Esophagus muscularis mucosa (tissue), 4 donors: ENCODE results near the gene NCOA6. TPM values are rescaled to one million over a fixed set of nuclear protein-coding genes. Genes with fewer than 3 reads are reported as not detected.
A peak's percentile ranks its signal among the peaks of the same experiment; 100 is the strongest.

Experiments
- DNase-seq: peaks from one replicate; pipeline ENCODE4 v3.0.0-alpha.2; 2017; ENCODE audit errors: extremely low spot score
- H3K27ac ChIP-seq, 4 donors: fragments of 200-600 bp; sonication (generic); replicated peaks in 1 of 4; 1 replicate in 3 of 4; 2 replicates in 1 of 4; pipeline ENCODE4 v1.5.1; 2016 to 2019; ENCODE audit warnings: mild to moderate bottlenecking in 1 of 4
- H3K27me3 ChIP-seq, 4 donors: fragments of 200-600 bp; sonication (generic); one replicate each; pipeline versions ENCODE4 v1.5.1 to v1.6.0; 2016 to 2019
- H3K36me3 ChIP-seq, 4 donors: fragments of 200-600 bp; sonication (generic); one replicate each; pipeline ENCODE4 v1.5.1; 2016 to 2019
- H3K4me1 ChIP-seq, 4 donors: fragments of 200-600 bp; sonication (generic); one replicate each; pipeline ENCODE4 v1.5.1; 2016 to 2019
- H3K4me3 ChIP-seq, 4 donors: fragments of 200-600 bp; sonication (generic); 1 replicate in 2 of 4; 2 replicates in 2 of 4; pipeline ENCODE4 v1.5.1; 2016 to 2019; ENCODE audit warnings: mild to moderate bottlenecking in 4 of 4, moderate library complexity in 1 of 4
- H3K9me3 ChIP-seq, 4 donors: fragments of 200-600 bp; sonication (generic); 1 replicate in 3 of 4; 2 replicates in 1 of 4; pipeline ENCODE4 v1.5.1; 2016 to 2019
- EP300 ChIP-seq: sonication (generic); formaldehyde crosslinking; IDR thresholded peaks from one replicate; pipeline ENCODE4 v1.6.1; 2017; ENCODE audit warnings: antibody characterized with exemption
- POLR2A ChIP-seq: fragments of 450-650 bp; IDR thresholded peaks from one replicate; pipeline ENCODE4 v1.6.1; 2017; ENCODE audit warnings: antibody characterized with exemption, moderate library complexity, mild to moderate bottlenecking, low read depth
- POLR2AphosphoS5 ChIP-seq, 2 donors: sonication (generic); formaldehyde crosslinking; IDR thresholded peaks; one replicate each; pipeline ENCODE4 v1.6.1; 2017; ENCODE audit warnings: antibody characterized with exemption in 2 of 2
- WGBS: methylation state at CpG from one replicate; pipeline ENCODE4 v1.1.5; 2018; 5-methylcytosine and 5-hydroxymethylcytosine counted together
- intact Hi-C: fragments of 100-400 bp; cut with DNase I; formaldehyde crosslinking; loops from one replicate; pipeline ENCODE4 v1.15.1; 2023
- total RNA-seq, 4 donors: library from RNA; depleted of rRNA; stranded (reverse); fragments of >200 nt; gene quantifications; one replicate each; pipeline versions ENCODE4 v1.1.0 to v1.2.1, GENCODE V29; 2016
- TF ChIP-seq, protein P1 (sequence below), 3 experiments: fragments of 200-600 bp in 2 of 3; fragments of 450-650 bp in 1 of 3; sonication (generic) in 2 of 3; IDR thresholded peaks; one replicate each; pipeline ENCODE4 v1.5.1; 2017 to 2019; ENCODE audit warnings: antibody characterized with exemption in 3 of 3, mild to moderate bottlenecking in 2 of 3, moderate library complexity in 1 of 3

NCOA6 gene
- total RNA-seq, 4 donors from 2014 or later: 14.9 to 30.2 (median 23.3) TPM

DNA sequence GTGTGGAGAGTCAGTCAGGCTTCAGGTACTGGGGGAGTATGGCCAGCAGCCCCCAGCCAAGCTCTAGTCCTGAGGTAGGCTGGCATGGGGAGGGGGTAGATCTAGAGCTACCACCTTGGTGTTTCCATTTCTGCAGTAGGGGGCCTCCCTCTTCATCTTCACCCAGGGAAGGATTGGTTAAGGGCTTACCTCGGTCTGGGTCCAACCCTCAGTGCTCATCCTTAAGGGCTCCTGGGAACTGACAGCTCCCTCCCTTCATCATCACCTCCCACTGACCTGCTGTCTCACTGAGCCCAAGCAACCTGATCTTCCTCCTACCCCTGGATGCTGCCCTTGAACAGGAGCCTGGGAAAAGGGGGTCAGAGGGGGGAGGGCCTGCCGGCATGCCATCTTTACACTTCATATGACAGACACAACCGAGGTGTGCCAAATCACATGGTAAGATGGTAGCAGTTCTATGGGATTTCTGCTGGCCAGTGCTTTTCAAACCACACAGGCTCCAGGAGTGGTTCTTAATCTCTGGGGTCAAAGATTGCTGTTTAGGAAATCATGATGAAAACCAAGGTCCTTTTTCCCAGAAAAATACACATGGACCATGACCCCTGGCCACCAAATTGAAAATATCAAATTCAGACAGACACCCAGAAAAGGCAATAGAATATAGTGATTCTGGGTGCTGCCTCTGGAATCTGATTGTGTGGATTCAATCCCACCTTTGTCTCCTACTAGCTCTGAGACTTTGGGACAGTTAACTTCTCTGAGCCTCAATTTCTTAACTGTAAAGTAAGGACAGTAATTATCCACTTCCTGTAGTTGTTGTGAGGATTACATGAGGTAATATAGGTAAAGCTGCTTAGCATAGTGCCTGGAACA is 118.3 kb downstream of the NCOA6 start:
- no peak for DNase-seq
- H3K36me3 ChIP-seq: peaks cover 0 to 16% (median 7%) of the 10 kb centered on the region in 4 donors
- intact Hi-C loops: loop anchor here (5.0 to 10.0 kb wide), 3 partner anchors 130 to 402 kb away; partner anchors contain the start of gene AHCY
- H3K4me3 ChIP-seq: no peak overlapping the region
- no peaks in the 10 kb centered on the region for H3K27me3 ChIP-seq
- no peaks in the 10 kb centered on the region for H3K9me3 ChIP-seq
- peaks cover 43 to 73% (median 64%) of the 10 kb centered on the region in 4 donors for H3K4me1 ChIP-seq
- 59% methylated on average over 2 of the region's 3 CpGs for WGBS
- TF ChIP-seq, protein P1, sequence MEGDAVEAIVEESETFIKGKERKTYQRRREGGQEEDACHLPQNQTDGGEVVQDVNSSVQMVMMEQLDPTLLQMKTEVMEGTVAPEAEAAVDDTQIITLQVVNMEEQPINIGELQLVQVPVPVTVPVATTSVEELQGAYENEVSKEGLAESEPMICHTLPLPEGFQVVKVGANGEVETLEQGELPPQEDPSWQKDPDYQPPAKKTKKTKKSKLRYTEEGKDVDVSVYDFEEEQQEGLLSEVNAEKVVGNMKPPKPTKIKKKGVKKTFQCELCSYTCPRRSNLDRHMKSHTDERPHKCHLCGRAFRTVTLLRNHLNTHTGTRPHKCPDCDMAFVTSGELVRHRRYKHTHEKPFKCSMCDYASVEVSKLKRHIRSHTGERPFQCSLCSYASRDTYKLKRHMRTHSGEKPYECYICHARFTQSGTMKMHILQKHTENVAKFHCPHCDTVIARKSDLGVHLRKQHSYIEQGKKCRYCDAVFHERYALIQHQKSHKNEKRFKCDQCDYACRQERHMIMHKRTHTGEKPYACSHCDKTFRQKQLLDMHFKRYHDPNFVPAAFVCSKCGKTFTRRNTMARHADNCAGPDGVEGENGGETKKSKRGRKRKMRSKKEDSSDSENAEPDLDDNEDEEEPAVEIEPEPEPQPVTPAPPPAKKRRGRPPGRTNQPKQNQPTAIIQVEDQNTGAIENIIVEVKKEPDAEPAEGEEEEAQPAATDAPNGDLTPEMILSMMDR (IDR thresholded peaks at IDR 0.05): no peak
- no peak for TF ChIP-seq POLR2A
- TF ChIP-seq POLR2AphosphoS5 (IDR thresholded peaks at IDR 0.05): no peak
- peak overlapping the region; percentile 94 to 100 (median 99) for H3K27ac ChIP-seq

DNA sequence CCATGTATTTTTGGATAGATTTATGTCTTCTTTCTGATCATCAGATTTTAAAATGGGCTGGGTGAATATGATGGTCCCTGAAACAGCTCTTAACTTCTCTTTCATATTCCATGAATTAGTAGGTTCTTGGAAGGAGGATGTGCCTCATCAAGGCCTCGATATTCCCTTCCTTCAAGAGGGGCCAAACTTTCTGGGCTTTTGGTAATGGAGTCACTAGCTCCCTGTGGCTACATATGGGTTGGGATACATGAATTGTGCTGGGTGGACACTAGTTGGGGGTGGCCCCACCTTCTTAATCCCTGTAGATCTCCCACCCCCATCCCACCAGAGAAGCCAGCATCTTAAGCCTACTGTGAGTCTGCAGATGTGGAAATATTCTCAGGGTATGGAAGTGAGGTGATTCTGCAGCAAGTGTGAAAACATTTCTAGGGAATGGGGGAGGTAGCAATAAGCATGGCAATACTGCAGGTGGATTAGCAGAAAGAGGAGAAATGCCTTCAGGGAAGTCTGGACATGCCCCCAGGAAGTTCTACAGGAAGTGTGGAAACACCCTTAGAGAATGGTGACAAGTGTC is 119.1 kb downstream of the NCOA6 start:
- Histone ChIP-seq H3K4me1 (peaks cover 43 to 72% (median 63%) of the 10 kb centered on the region in 4 donors), H3K36me3 (peaks cover 0 to 9% (median 7%) of the 10 kb centered on the region in 4 donors), H3K27me3 (no peaks in the 10 kb centered on the region), H3K4me3 (no peak overlapping the region), H3K9me3 (no peaks in the 10 kb centered on the region), H3K27ac (peak overlapping the region; percentile 98 to 100 (median 100))
- TF ChIP-seq POLR2A: no peak
- no peak for TF ChIP-seq EP300
- TF ChIP-seq, protein P1 (IDR thresholded peaks at IDR 0.05): no peak
- TF ChIP-seq POLR2AphosphoS5 (IDR thresholded peaks at IDR 0.05): no peak
- no peak for DNase-seq
- intact Hi-C loops: loop anchor here (5.0 to 10.0 kb wide), 3 partner anchors 129 to 402 kb away; partner anchors contain the start of gene AHCY
- 100% methylated on average over 1 of the region's 1 CpG for WGBS

DNA sequence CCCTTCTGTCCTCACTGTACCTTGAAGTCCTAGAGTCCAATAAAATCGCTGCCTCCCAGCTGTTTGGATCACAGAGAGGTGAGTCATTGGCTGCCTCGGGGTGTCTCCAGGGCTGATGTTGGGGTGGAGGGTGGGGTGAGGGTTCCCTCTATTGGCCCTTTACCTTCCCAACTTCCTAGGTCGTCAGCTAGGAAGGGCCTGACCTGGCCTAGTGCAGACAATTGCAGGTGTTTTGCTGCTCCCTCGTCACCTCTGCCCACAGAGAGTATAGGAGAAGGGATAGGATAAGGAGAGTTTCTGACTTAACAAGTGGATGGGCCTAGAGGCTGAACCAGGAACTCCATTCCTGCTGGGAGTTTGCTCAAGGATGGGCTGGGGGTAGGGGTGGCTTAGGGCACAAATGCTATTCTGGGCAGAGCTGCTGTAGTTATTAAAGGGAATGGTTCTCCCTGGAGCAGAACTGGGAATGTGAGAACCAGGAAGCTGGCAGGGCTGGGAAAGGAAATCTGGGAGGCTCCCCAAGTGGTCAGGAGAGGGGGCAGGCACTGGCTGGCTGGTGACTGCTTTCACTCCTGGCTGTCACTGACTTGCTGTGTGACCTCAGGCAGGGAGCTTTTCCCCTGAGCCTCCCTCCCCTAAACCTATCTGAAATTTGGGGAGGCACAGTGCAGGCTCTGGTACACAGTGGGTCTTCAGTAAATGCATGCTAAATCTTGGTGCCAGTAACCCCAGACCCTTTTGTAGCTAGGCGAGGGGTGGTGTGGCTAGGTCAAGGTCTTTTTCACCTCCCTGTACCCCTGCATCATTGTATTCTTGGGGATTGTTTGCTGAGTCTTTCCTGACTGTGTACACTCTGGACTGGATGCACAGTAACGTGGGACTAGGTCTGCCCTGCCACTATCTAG is 119.8 kb downstream of the NCOA6 start:
- 56% methylated on average over 4 of the region's 6 CpGs for WGBS
- no peak for TF ChIP-seq POLR2AphosphoS5 (IDR thresholded peaks at IDR 0.05)
- TF ChIP-seq, protein P1 (IDR thresholded peaks at IDR 0.05): peak in 1 of 3 experiments; percentile 27
- no peak for TF ChIP-seq EP300
- TF ChIP-seq POLR2A: no peak
- H3K9me3 ChIP-seq: no peaks in the 10 kb centered on the region
- no peak for DNase-seq
- peak overlapping the region; percentile 69 to 97 (median 90) for H3K4me3 ChIP-seq
- H3K27ac ChIP-seq: peak overlapping the region; percentile 98 to 100 (median 100)
- peaks cover 43 to 65% (median 56%) of the 10 kb centered on the region in 4 donors for H3K4me1 ChIP-seq
- no peaks in the 10 kb centered on the region for H3K27me3 ChIP-seq
- peaks cover 0 to 6% (median under 1%) of the 10 kb centered on the region in 4 donors for H3K36me3 ChIP-seq
- intact Hi-C loops: loop anchor here (5.0 to 10.0 kb wide), 3 partner anchors 128 to 401 kb away; partner anchors contain the start of gene AHCY

DNA sequence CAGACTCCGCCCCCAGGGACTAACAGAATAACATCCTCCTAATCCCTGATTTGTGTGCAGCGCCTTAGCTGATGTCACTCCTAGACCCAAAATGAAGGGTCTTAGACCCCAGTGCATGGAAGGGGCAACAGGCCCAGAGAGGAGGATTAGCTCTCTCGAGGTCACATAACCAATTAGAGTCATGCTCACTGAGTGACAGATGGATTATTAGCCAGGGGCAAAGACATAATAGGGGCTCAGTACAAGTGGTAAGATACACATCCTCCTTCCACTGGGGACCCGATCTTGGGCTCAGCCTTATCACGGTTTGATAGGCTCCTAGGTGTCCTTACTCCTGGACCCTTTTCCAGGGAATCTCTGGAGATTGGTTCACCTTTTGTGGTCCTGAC is 120.4 kb downstream of the NCOA6 start:
- H3K9me3 ChIP-seq: no peaks in the 10 kb centered on the region
- no peak for TF ChIP-seq EP300
- no peak for TF ChIP-seq POLR2A
- no peak for TF ChIP-seq POLR2AphosphoS5 (IDR thresholded peaks at IDR 0.05)
- TF ChIP-seq, protein P1 (IDR thresholded peaks at IDR 0.05): no peak
- no peak for DNase-seq
- H3K36me3 ChIP-seq: no peaks in the 10 kb centered on the region
- peak overlapping the region; percentile 69 to 97 (median 90) for H3K4me3 ChIP-seq
- WGBS: 14% methylated on average over 5 of the region's 5 CpGs
- H3K27ac ChIP-seq: peak overlapping the region; percentile 98 to 100 (median 100)
- H3K4me1 ChIP-seq: peaks cover 37 to 58% (median 50%) of the 10 kb centered on the region in 4 donors
- intact Hi-C loops: loop anchor here (5.0 to 10.0 kb wide), 3 partner anchors 128 to 400 kb away; partner anchors contain the start of gene AHCY
- H3K27me3 ChIP-seq: no peaks in the 10 kb centered on the region
